ENCODE measurements around the gene PSMD12. TPM values are rescaled to one million over a fixed set of nuclear protein-coding genes. Genes with fewer than 3 reads are reported as not detected.
A peak's percentile ranks its signal among the peaks of the same experiment; 100 is the strongest.

PSMD12 gene
- total RNA-seq, 2 donors from 2014 or later, result 19.8 to 24.0 TPM

GRCh38 chr17:67381929-67382257, 15.5 kb upstream of the PSMD12 start:
- Histone ChIP-seq H3K4me3 (no peak overlapping the region), H3K27ac (peak overlapping the region; percentile 30 to 42), H3K9me3 (no peaks in the 10 kb centered on the region), H3K36me3 (no peaks in the 10 kb centered on the region), H3K4me1 (replicated peaks) (peaks cover 4% of the 10 kb centered on the region), H3K27me3 (replicated peaks; ENCODE audit: insufficient read depth) (no peaks in the 10 kb centered on the region)
- peak; percentile 37 for TF ChIP-seq POLR2AphosphoS5 (IDR thresholded peaks at IDR 0.05)
- no peak for TF ChIP-seq POLR2A (IDR thresholded peaks at IDR 0.05)
- intact Hi-C loops (cut with DNase I), result no loop called here
- 50% methylated on average over 1 of the region's 1 CpG for WGBS
- DNase-seq (ENCODE audit: low spot score), result no peak

GRCh38 chr17:67379251-67379630, 12.9 kb upstream of the PSMD12 start:
- H3K27ac ChIP-seq, result peak overlapping the region; percentile 90 to 94
- WGBS, result 39% methylated on average over 8 of the region's 8 CpGs
- no peak for DNase-seq (ENCODE audit: low spot score)
- no peaks in the 10 kb centered on the region for H3K27me3 ChIP-seq (replicated peaks; ENCODE audit: insufficient read depth)
- TF ChIP-seq POLR2A (IDR thresholded peaks at IDR 0.05) (no peak), POLR2AphosphoS5 (IDR thresholded peaks at IDR 0.05) (no peak), CTCF (IDR thresholded peaks at IDR 0.05) (no peak)
- no peaks in the 10 kb centered on the region for H3K9me3 ChIP-seq
- peaks cover 9% of the 10 kb centered on the region for H3K4me1 ChIP-seq (replicated peaks)
- intact Hi-C loops (cut with DNase I), result loop anchor here (2.0 to 10.0 kb wide), 4 partner anchors 96 to 446 kb away; partner anchors contain the start of gene BPTF
- no peaks in the 10 kb centered on the region for H3K36me3 ChIP-seq
- peak overlapping the region; percentile 69 to 79 for H3K4me3 ChIP-seq

- intact Hi-C loops (cut with DNase I), result loop anchor here (2.0 to 10.0 kb wide), 4 partner anchors 96 to 446 kb away; partner anchors contain the start of gene BPTF
- peak overlapping the region; percentile 69 to 79 for H3K4me3 ChIP-seq
- no peaks in the 10 kb centered on the region for H3K27me3 ChIP-seq (replicated peaks; ENCODE audit: insufficient read depth)
- H3K36me3 ChIP-seq, result no peaks in the 10 kb centered on the region
- H3K9me3 ChIP-seq, result no peaks in the 10 kb centered on the region
- peak; percentile 79 for DNase-seq (ENCODE audit: low spot score)
- peaks cover 9% of the 10 kb centered on the region for H3K4me1 ChIP-seq (replicated peaks)
- peak overlapping the region; percentile 90 to 94 for H3K27ac ChIP-seq
- WGBS, result 0% methylated on average over 46 of the region's 72 CpGs
- TF ChIP-seq POLR2AphosphoS5 (IDR thresholded peaks at IDR 0.05) (peak; percentile 61), POLR2A (IDR thresholded peaks at IDR 0.05) (peak; percentile 63), CTCF (IDR thresholded peaks at IDR 0.05) (peak; percentile 79 to 96 (median 90))
Measured at GRCh38 chr17:67378454-67379250, 12.3 kb upstream of the PSMD12 start.

- Histone ChIP-seq H3K4me1 (replicated peaks) (peaks cover 9% of the 10 kb centered on the region), H3K4me3 (peak overlapping the region; percentile 69 to 79), H3K27ac (peak overlapping the region; percentile 90 to 94), H3K36me3 (no peaks in the 10 kb centered on the region), H3K9me3 (no peaks in the 10 kb centered on the region), H3K27me3 (replicated peaks; ENCODE audit: insufficient read depth) (no peaks in the 10 kb centered on the region)
- intact Hi-C loops (cut with DNase I), result loop anchor here (2.0 to 10.0 kb wide), 4 partner anchors 97 to 447 kb away; partner anchors contain the start of gene BPTF
- TF ChIP-seq POLR2A (IDR thresholded peaks at IDR 0.05) (no peak), POLR2AphosphoS5 (IDR thresholded peaks at IDR 0.05) (no peak), CTCF (IDR thresholded peaks at IDR 0.05) (peak in 3 of 4 experiments; percentile 2 to 41 (median 40))
- WGBS, result under 1% methylated on average over 71 of the region's 100 CpGs
- DNase-seq (ENCODE audit: low spot score), result peak; percentile 41
Measured at GRCh38 chr17:67377488-67378453, 11.4 kb upstream of the PSMD12 start.

All from prostate gland (tissue), 2 donors.